ENCODE data around the gene GSC2. TPM values are rescaled to one million over a fixed set of nuclear protein-coding genes. Genes with fewer than 3 reads are reported as not detected.

GSC2 gene
- total and polyA plus RNA-seq, 9 of the 15 experiments (the other 6 are each of a cell fraction or from before 2014, with no cell fraction given): not detected

- peak; percentile 97 for TF ChIP-seq SAP30 (IDR thresholded peaks at IDR 0.05; ENCODE audit: borderline replicate concordance, insufficient read depth, low read depth, low read length, poor library complexity, severe bottlenecking)
- no peak for TF ChIP-seq ZSCAN32 (CRISPR knock-in tag; IDR thresholded peaks at IDR 0.05)
- 0 out of 2 replicates have a peak, but pooled peaks have one; percentile 43 for TF ChIP-seq HBP1 (CRISPR knock-in tag; IDR thresholded peaks at IDR 0.05)
- TF ChIP-seq, protein P1, sequence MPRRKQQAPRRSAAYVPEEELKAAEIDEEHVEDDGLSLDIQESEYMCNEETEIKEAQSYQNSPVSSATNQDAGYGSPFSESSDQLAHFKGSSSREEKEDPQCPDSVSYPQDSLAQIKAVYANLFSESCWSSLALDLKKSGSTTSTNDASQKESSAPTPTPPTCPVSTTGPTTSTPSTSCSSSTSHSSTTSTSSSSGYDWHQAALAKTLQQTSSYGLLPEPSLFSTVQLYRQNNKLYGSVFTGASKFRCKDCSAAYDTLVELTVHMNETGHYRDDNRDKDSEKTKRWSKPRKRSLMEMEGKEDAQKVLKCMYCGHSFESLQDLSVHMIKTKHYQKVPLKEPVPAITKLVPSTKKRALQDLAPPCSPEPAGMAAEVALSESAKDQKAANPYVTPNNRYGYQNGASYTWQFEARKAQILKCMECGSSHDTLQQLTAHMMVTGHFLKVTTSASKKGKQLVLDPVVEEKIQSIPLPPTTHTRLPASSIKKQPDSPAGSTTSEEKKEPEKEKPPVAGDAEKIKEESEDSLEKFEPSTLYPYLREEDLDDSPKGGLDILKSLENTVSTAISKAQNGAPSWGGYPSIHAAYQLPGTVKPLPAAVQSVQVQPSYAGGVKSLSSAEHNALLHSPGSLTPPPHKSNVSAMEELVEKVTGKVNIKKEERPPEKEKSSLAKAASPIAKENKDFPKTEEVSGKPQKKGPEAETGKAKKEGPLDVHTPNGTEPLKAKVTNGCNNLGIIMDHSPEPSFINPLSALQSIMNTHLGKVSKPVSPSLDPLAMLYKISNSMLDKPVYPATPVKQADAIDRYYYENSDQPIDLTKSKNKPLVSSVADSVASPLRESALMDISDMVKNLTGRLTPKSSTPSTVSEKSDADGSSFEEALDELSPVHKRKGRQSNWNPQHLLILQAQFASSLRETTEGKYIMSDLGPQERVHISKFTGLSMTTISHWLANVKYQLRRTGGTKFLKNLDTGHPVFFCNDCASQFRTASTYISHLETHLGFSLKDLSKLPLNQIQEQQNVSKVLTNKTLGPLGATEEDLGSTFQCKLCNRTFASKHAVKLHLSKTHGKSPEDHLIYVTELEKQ (CRISPR knock-in tag; IDR thresholded peaks at IDR 0.05): no peak
- TF ChIP-seq HNRNPLL (IDR thresholded peaks at IDR 0.05; ENCODE audit: low read depth, low read length, poor library complexity, severe bottlenecking): peak; percentile 99
- TF ChIP-seq ZNF165 (CRISPR knock-in tag; IDR thresholded peaks at IDR 0.05; ENCODE audit: borderline replicate concordance): no peak
- TF ChIP-seq SREBF2 (CRISPR knock-in tag; IDR thresholded peaks at IDR 0.05): no peak
- TF ChIP-seq DACH1 (IDR thresholded peaks at IDR 0.05; ENCODE audit: partially characterized antibody): no peak
- peak; percentile 25 for TF ChIP-seq WHSC1 (IDR thresholded peaks at IDR 0.05; ENCODE audit: low read length)
- TF ChIP-seq HNRNPUL1 (IDR thresholded peaks at IDR 0.05; ENCODE audit: low read length): no peak
- peak; percentile 69; the same call in 1 of the 2 replicates for TF ChIP-seq MTA3 (IDR thresholded peaks at IDR 0.05; ENCODE audit: borderline replicate concordance)
- TF ChIP-seq ZNF778 (CRISPR knock-in tag; IDR thresholded peaks at IDR 0.05): no peak
- peak; percentile 79; the same call in 1 of the 2 replicates for TF ChIP-seq RBFOX2 (IDR thresholded peaks at IDR 0.05; ENCODE audit: low read depth, low read length)
- peak; percentile 60; the same call in 1 of the 2 replicates for TF ChIP-seq SPI1 (IDR thresholded peaks at IDR 0.05; ENCODE audit: borderline replicate concordance, low read depth, low read length)
- no peak for TF ChIP-seq KAT8 (IDR thresholded peaks at IDR 0.05; ENCODE audit: low read depth)
- TF ChIP-seq ASH1L (IDR thresholded peaks at IDR 0.05; ENCODE audit: borderline replicate concordance, low read depth, partially characterized antibody): no peak
- no peak for TF ChIP-seq PYGO2 (tag; IDR thresholded peaks at IDR 0.05)
- TF ChIP-seq ELF2 (CRISPR knock-in tag; IDR thresholded peaks at IDR 0.05): no peak
- TF ChIP-seq CBX5 (IDR thresholded peaks at IDR 0.05; ENCODE audit: borderline replicate concordance, low read depth): no peak
- TF ChIP-seq GMEB1 (CRISPR knock-in tag; IDR thresholded peaks at IDR 0.05): no peak
- no peak for TF ChIP-seq EHMT2 (IDR thresholded peaks at IDR 0.05)
- TF ChIP-seq ZNF699 (CRISPR knock-in tag; IDR thresholded peaks at IDR 0.05; ENCODE audit: insufficient replicate concordance): no peak
These were observed 28.4 kb downstream of the GSC2 start (continued) for GRCh38 chr22:19121631-19122142.

Measured in K562 (cell line).